HG02610 (cell line): Measurements from ENCODE around the gene FIBP.

Experiments used
- ATAC-seq: cut with Tn5 transposase; IDR thresholded peaks from one replicate; pipeline ENCODE4 v1.9.1; 2021; ENCODE audit warnings: mild to moderate bottlenecking, moderate library complexity; ENCODE audit not compliant: unreplicated experiment

Gene FIBP

GRCh38 chr11:65891219-65892136 is 3.2 kb upstream of the FIBP start:
- ATAC-seq: no peak

- ATAC-seq: peak; percentile 62
Measured at GRCh38 chr11:65890324-65891218, 2.3 kb upstream of the FIBP start, which contains the start of gene CCDC85B. CCDC85B (plus strand) TSS chr11:65890673; CDS start chr11:65890784, 111 bp downstream.

GRCh38 chr11:65887723-65888162 is 528 bp downstream of the FIBP start:
- ATAC-seq: no peak

- ATAC-seq: no peak
Measured at GRCh38 chr11:65886826-65887722, 1.2 kb downstream of the FIBP start.

- no peak for ATAC-seq
Measured at GRCh38 chr11:65885808-65886536, 2.3 kb downstream of the FIBP start.

- ATAC-seq: no peak
Measured at GRCh38 chr11:65885231-65885630, 3.0 kb downstream of the FIBP start.

GRCh38 chr11:65884716-65885092 is 3.6 kb downstream of the FIBP start:
- ATAC-seq: no peak

GRCh38 chr11:65883786-65884715 is 4.2 kb downstream of the FIBP start:
- no peak for ATAC-seq

- ATAC-seq: no peak
Measured at GRCh38 chr11:65883058-65883761, 5.1 kb downstream of the FIBP start.

GRCh38 chr11:65882120-65883057 is 5.9 kb downstream of the FIBP start:
- no peak for ATAC-seq

- no peak for ATAC-seq
Measured at GRCh38 chr11:65880844-65881421, 7.3 kb downstream of the FIBP start.

- no peak for ATAC-seq
Measured at GRCh38 chr11:65880027-65880426, 8.2 kb downstream of the FIBP start.

GRCh38 chr11:65879617-65880016 is 8.7 kb downstream of the FIBP start, which contains the start of gene CTSW:
CTSW (plus strand) TSS chr11:65879837; CDS start chr11:65879855, 18 bp downstream.
- ATAC-seq: no peak

GRCh38 chr11:65873318-65874156 is 14.7 kb downstream of the FIBP start:
- ATAC-seq: peak; percentile 75

- no peak for ATAC-seq
Measured at GRCh38 chr11:65872586-65873317, 15.5 kb downstream of the FIBP start, which contains the start of gene EFEMP2. EFEMP2 (minus strand) TSS chr11:65872800; CDS start chr11:65872354, 446 bp downstream.
